Keratinocyte (primary cell): ENCODE results near the gene SCUBE3.

Experiments used
- EZH2 ChIP-seq: IDR thresholded peaks from one replicate; pipeline ENCODE4 v1.6.1; 2012; ENCODE audit warnings: inconsistent platforms, mild to moderate bottlenecking, low read length, moderate library complexity
- TF ChIP-seq, protein P1 (sequence below), 3 experiments: IDR thresholded peaks in 1 of 3; conservative IDR thresholded peaks in 1 of 3; optimal IDR thresholded peaks in 1 of 3; 2 replicates in 2 of 3; 3 replicates in 1 of 3; pipeline versions ENCODE3 to v1.5.1; 2011; ENCODE audit warnings: low read length in 3 of 3, mild to moderate bottlenecking in 3 of 3, moderate library complexity in 2 of 3, control low read depth in 1 of 3, inconsistent platforms in 1 of 3; ENCODE audit not compliant: insufficient read depth in 2 of 3; ENCODE audit errors: extremely low read depth in 1 of 3

DNA sequence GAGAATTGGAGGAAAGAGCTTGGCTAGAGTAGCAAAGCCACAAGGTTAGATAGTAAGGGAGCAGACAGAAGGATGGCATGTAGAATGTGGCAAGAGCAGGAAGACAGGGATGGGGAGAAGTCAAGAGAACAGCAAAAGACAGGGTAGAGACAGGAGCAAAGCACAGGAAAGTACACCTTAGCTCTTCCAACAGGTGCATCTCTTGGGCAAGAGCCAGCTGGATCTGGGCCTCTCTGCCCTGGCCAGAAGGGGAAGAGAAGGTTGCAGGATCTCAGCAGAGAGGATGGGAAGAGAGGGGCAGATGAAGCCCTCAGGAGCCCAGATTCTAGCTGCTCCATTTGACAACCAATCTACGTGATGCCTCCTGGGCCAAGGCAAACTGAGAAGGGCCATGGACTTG lies 16.7 kb downstream of the SCUBE3 start:
- TF ChIP-seq, protein P1, sequence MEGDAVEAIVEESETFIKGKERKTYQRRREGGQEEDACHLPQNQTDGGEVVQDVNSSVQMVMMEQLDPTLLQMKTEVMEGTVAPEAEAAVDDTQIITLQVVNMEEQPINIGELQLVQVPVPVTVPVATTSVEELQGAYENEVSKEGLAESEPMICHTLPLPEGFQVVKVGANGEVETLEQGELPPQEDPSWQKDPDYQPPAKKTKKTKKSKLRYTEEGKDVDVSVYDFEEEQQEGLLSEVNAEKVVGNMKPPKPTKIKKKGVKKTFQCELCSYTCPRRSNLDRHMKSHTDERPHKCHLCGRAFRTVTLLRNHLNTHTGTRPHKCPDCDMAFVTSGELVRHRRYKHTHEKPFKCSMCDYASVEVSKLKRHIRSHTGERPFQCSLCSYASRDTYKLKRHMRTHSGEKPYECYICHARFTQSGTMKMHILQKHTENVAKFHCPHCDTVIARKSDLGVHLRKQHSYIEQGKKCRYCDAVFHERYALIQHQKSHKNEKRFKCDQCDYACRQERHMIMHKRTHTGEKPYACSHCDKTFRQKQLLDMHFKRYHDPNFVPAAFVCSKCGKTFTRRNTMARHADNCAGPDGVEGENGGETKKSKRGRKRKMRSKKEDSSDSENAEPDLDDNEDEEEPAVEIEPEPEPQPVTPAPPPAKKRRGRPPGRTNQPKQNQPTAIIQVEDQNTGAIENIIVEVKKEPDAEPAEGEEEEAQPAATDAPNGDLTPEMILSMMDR (optimal IDR thresholded peaks at IDR 0.05 in 1 of 3, IDR thresholded peaks at IDR 0.05 in 1 of 3, conservative IDR thresholded peaks at IDR 0.05 in 1 of 3; ENCODE audit: extremely low read depth in 1 of 3, insufficient read depth in 2 of 3, low read length in 3 of 3): no peak
- no peak for TF ChIP-seq EZH2
